ENCODE results near the gene FBXW7.

FBXW7 gene

GRCh38 chr4:152478461-152479237 is 57.2 kb downstream of the FBXW7 start:
- no peak for DNase-seq

DNA sequence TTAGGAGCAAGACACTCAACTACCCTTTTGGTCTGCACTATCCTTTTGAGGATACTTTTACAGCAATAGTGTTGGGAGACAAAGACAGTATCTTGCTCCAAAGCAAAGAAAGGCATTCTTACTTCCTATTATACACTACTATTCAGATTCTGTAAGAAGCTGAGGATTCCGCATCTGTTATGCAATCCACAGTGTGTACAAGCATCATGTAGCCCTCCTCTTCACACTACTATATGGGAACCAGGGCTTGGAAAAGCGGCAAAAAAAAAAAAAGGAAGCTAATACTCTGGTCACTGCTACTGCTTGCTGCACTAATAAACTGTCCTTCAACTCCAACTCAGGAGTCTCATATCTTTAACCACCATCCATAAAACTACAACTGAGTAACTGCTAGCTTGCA is 59.1 kb downstream of the FBXW7 start:
- DNase-seq = no peak

- no peak for DNase-seq
Measured at GRCh38 chr4:152471251-152471792, 64.6 kb downstream of the FBXW7 start.

DNA sequence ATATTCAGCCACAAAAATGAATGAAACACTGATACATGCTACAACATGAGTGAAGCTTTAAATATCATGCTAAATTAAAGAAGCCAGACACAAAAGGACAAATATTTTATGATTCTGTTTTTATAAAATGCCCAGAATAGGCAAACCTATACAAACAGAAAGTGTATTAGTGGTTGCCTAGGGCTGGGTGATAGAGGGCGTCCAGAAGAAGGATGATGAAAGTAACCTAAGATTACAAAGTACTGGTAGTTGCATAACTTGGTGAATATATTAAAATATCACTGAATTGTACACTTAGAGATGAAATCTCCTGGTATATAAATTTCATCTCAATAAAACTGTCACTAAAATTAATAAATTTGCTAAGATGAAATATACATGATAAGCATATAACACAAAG is 67.5 kb downstream of the FBXW7 start:
- no peak for DNase-seq

DNA sequence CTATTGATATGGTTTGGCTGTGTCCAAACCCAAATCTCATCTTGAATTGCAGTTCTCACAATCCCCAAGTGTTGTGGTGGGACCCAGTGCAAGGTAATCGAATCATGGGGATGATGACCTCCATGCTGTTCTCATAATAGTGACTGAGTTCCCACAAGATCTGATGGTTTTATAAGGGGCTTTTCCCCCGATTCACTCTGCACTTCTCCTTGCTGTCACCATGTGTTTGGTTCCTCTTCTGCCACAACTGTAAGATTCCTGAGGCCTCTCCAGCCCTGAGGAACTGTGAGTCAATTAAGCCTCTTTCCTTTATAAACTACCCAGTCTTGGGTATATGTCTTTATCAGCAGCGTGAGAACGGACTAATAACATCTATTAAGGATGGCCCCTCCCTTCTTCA is 68.8 kb downstream of the FBXW7 start:
- DNase-seq = no peak

- no peak for DNase-seq
Measured at GRCh38 chr4:152464030-152464823, 71.7 kb downstream of the FBXW7 start.

- DNase-seq = no peak
Measured at GRCh38 chr4:152463562-152463961, 72.3 kb downstream of the FBXW7 start.

DNA sequence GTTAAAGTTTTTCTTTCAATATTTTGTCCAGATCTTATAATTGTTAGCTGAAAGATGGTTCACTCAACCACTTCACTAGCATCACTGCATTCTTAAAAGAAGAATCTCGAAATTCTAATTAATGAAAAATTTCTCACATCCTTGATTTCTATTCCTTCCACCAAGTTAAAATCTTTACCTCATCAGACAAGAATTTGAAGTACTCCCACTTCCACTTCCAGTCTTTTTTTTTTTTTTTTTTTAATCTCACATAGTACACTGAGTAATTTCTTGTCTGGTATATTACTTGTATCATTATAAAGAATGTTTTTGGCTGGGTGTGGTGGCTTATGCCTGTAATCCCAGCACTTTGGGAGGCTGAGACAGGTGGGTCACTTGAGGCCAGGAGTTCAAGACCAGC is 73.2 kb downstream of the FBXW7 start:
- no peak for DNase-seq

DNA sequence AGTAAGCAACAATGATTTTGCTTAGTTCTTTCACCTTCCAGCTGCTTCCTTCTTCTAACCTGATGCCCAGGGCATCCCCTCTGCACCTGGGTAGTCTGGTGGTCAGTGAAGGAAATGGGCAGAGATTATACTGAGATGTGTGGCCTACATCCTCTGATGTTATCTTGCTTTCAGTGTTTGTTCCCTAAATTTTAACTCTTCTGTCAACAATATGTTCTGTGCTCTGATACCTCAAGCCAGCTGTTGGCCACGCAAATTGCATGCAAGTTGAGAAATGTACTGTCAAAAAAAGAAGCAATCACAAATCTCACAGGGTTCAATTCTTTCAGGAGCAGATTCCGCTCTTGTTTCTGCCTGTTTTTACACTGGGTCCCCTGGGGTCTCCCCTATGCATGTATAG is 73.8 kb downstream of the FBXW7 start:
- DNase-seq = no peak

DNA sequence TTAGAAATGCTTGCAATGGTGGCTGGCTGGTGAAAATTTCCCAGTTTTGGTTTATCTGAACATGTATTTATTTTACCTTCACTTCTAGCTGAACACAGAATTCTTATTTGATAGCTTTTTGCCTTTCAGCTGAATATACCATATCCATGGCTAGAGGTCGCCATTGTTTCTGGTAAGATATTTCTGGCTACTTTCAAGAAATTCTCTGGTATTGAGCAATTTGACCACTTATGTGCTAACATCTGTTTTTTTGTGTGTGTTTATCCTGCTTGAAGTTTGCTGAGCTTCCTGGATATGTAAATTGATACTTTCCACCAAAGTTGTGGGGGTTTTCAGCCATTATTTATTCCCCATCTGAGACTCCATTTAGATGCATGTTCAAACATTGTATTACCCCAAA is 75.4 kb downstream of the FBXW7 start:
- DNase-seq = no peak

DNA sequence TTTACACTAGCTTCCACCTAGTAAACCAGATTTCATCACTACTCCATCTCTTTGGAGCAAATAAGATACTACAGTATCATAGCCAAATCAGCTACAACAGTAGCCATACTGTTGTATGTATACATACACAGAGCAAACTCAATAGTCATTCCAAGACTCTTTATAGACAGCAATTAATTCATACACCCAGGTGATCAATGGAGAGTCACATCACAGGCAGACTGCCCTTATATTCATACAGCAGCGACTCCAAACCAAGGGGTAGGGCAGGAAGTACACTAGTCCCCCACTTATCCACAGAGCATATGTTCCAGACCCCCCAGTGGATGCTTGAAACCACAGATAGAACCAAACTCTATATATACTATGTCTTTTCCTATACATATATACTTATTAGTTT is 76.6 kb downstream of the FBXW7 start:
- no peak for DNase-seq

DNA sequence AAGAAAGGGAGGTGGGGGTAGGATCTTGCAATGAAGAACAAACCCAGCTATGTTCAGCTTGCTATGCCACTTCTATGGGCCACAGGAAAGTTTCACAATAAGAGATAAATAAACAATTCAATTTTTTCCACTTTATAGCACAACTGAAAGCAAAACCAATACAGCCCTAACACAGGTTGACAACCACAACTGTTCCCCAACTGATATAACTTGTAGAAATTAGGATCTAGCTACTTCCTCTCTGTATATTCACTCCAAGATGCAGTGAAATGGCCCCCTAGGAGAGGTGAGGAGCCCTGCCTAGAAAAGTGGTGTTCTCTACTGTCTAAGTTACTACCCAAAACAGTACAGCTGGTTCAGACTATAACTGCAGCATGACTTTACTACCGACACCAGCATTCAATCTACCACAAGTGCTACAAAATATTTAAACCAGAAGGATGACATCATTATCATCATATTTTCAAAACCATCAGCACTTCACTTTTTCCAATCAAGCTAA is 77.0 kb downstream of the FBXW7 start:
- DNase-seq = no peak

DNA sequence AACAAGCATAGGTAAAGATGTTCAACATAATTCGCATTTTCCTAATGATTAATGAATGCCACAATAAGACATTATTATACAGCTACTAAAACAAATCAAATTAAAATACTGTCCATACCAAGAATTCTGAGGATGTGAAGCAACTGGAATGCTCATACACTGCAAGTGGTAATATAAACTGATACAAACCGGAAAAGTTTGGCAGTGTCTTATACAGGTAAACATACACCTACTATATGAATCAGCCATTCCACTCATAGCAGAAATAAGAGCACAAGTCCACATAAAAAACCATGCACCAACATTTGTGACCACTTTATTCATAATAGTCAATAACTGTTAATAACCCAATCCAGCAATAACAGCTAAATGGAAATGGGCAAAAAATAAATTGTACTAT is 79.3 kb downstream of the FBXW7 start:
- DNase-seq = no peak

GRCh38 chr4:152455311-152455710 is 80.6 kb downstream of the FBXW7 start:
- DNase-seq = no peak

DNA sequence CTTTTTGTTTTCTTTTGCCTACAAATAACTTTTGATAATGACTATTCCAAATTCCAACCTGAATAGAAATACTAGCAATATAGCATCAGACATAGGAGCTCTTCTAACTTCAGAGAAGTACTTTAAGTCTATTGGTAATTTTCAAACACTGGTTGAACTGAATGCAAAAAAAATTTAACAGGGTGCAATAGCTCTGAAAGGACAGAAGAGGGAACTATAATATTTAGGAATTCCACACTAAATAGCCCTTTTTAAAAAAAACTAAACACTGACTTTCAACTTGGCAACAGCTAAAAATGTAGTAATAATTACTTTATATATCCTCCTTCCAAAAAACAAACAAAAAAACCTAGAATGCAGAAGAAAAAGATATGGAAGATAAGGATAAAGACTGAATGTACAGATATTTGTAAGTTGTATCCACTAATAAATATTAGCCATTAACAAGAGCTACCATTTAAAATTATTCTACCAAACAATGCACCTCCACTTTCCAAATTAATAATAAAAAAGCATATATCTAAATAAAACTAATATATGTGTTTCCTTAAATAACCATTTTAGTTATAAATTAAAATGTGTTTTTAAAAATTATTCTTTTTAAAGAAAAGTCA is 81.4 kb downstream of the FBXW7 start:
- DNase-seq = no peak

- no peak for DNase-seq
Measured at GRCh38 chr4:152451496-152451895, 84.4 kb downstream of the FBXW7 start.

DNA sequence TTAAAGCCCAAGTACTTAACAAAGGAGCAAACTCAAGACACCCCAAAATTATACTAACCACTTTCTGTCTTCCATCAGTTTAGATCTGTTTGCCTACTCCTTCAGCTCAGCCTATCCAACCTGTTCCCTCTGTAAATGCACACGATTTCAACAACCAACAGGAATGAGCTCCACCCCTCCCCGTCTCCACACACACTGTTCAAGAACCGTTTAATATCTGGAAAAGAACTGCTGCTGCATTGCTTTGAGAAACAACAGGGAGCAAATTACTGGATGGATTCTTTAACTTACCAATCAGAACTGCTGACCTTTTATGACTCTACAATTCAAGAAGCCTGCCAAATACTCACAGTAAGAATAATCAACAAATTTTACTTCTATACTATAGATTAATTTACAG is 87.0 kb downstream of the FBXW7 start:
- DNase-seq = no peak

GRCh38 chr4:152448038-152448707 is 87.7 kb downstream of the FBXW7 start:
- no peak for DNase-seq

- DNase-seq = no peak
Measured at GRCh38 chr4:152443859-152444258, 92.0 kb downstream of the FBXW7 start.

- no peak for DNase-seq
Measured at GRCh38 chr4:152437561-152437960, 98.3 kb downstream of the FBXW7 start.

DNA sequence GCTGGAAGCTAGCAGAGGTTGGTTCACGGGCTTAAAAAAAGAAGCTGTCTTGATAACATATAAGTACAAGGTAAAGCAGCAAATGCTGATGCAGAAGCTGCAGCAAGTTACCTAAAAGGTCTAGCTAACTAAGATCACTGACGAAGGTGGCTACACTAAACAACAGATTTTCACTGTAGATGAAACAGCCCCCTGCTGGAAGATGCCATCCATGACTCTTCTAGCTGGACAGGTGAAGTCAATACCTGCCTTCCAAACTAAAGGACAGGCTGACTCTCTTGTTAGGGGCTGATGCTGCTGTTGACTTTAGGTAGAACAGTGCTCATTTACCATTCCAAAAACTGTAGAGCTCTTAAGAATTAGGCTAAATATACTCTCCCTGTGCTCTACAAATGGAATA is 99.5 kb downstream of the FBXW7 start:
- DNase-seq = no peak
